NCI-H1930 (cell line): Measurements from ENCODE around the gene SLC46A3.
A peak's percentile ranks its signal among the peaks of the same experiment; 100 is the strongest.

ENCODE experiments used
- DNase-seq, 2 experiments: peaks; one replicate each; lab custom pipeline; 2025; lab: John Stamatoyannopoulos, UW

SLC46A3 gene

GRCh38 chr13:28680541-28680940, 38.2 kb downstream of the SLC46A3 start:
- no peak for DNase-seq

- no peak for DNase-seq
Measured at GRCh38 chr13:28679628-28680027, 39.1 kb downstream of the SLC46A3 start.

GRCh38 chr13:28678809-28679208, 40.0 kb downstream of the SLC46A3 start:
- no peak for DNase-seq

- DNase-seq = no peak
Measured at GRCh38 chr13:28671126-28671792, 47.5 kb downstream of the SLC46A3 start.

GRCh38 chr13:28666897-28667488, 51.8 kb downstream of the SLC46A3 start:
- DNase-seq = no peak

GRCh38 chr13:28659621-28659970, 59.2 kb downstream of the SLC46A3 start:
- no peak for DNase-seq

- DNase-seq = peak; percentile 92 to 93
Measured at GRCh38 chr13:28658796-28659620, 59.8 kb downstream of the SLC46A3 start, which contains the start of gene POMP. Gene POMP, plus strand, starts transcription at chr13:28659130. Its CDS starts 55 bp downstream, at chr13:28659185.

DNA sequence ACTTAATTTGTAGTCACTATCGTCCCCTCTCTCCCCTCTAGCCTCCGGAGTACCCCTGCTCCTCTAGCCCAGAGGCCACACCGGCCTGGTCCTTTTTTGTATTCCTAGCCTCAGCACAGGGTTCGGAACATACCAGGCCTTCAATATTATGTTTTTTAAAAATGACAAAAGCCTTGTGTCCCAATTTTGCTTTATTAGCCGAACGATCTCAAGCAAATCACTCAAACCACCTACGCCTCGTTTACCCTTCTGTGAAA, 60.3 kb downstream of the SLC46A3 start:
- no peak for DNase-seq

GRCh38 chr13:28657784-28658538, 60.8 kb downstream of the SLC46A3 start:
- DNase-seq = no peak

GRCh38 chr13:28655561-28655960, 63.2 kb downstream of the SLC46A3 start:
- no peak for DNase-seq

DNA sequence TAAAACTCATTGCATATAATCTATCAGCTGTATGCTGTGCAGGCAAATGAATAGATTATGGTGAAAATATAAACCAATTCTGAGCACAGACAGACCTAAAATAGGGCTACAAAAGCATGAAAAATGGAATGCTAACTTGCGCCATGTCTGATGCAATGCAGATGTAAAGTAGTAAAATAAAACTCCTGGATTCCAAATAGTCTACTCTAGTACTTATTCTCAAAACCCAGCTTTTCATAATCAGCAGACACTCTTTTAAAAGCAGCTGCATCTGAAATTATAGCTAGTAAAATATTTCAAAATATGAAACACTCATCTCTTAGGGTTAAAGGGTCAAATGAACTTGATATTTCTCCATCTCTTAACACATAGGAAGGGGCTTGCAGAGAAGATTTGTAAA, 64.5 kb downstream of the SLC46A3 start:
- DNase-seq = no peak

DNA sequence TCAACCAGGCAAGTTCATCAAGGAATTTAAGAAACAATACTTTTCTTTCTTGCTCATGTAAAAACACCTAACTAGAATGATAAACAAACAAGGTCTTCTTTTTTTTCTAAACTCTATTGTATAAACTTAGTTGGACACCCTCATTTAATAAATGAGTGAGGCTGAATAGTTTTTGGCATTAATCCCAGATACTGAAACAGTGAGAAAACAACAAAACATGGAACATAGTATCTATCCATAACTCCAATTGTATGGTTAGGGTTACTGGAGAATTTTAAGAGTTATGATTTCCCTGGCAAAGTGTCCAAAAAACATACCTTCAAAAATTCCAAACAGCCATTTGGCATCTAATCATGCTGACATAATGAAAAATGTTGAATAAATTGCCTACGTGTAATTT, 65.7 kb downstream of the SLC46A3 start:
- DNase-seq = no peak

GRCh38 chr13:28651810-28652401, 66.9 kb downstream of the SLC46A3 start:
- no peak for DNase-seq

DNA sequence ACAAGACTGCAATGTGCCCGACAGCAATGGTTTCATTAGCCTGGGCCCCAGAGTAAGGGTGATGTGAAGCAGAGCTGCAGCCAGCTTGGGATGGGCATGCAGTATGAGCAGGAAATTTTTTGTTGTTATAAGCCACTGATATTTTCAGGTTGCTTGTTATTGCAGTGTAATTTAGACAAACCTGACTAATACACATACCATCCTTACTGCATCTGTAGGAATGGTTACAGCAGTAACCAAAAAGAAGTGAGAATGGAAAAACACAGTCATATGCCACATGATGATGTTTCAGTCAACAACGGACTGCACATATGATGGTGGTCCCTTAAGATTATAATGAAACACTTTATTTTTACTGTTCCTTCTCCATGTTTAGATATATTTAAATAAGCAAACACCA, 68.5 kb downstream of the SLC46A3 start:
- DNase-seq = no peak
